ENCODE measurements around the gene NARF. TPM values are rescaled to one million over a fixed set of nuclear protein-coding genes. Genes with fewer than 3 reads are reported as not detected.

The NARF gene
- total RNA-seq, 1 donor from 2014 or later: 64.4 TPM

DNA sequence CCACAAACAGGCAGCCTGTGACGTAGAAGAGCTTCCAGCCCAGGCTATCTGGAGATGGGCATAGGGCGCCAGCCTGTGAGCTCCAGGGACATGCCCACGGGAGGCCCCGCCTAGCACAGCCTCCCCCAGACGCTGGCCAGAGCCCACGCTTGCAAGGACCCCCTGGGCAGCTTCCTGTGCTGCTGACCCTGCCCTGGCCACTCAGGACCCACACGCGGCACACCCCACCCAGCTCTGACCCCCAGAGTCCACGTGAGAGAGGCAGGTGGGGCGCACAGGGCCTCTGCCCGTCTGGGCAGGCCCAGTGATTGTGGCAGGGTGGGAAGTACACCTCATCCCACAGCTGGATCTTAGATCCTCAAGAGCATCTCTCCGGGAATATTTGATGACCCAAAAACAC lies 11.9 kb upstream of the NARF start:
- Mint-ChIP-seq H3K27ac (ENCODE audit: unreplicated experiment) (no peak overlapping the region), H3K4me3 (ENCODE audit: unreplicated experiment) (no peak overlapping the region), H3K36me3 (ENCODE audit: low read depth, unreplicated experiment) (peaks cover 8% of the 10 kb centered on the region), H3K4me1 (ENCODE audit: low read depth, unreplicated experiment) (peaks cover 2% of the 10 kb centered on the region), H3K9me3 (ENCODE audit: unreplicated experiment) (peaks cover 1% of the 10 kb centered on the region), H3K27me3 (ENCODE audit: low read depth, unreplicated experiment) (no peaks in the 10 kb centered on the region)
- peaks cover 19% of the 10 kb centered on the region for H3K79me2 ChIP-seq (ENCODE audit: insufficient read depth, low read length)
- no peak for FAIRE-seq
- no peak for TF ChIP-seq EZH2 (IDR thresholded peaks at IDR 0.05; ENCODE audit: insufficient read depth, low read length)
- TF ChIP-seq, protein P1, sequence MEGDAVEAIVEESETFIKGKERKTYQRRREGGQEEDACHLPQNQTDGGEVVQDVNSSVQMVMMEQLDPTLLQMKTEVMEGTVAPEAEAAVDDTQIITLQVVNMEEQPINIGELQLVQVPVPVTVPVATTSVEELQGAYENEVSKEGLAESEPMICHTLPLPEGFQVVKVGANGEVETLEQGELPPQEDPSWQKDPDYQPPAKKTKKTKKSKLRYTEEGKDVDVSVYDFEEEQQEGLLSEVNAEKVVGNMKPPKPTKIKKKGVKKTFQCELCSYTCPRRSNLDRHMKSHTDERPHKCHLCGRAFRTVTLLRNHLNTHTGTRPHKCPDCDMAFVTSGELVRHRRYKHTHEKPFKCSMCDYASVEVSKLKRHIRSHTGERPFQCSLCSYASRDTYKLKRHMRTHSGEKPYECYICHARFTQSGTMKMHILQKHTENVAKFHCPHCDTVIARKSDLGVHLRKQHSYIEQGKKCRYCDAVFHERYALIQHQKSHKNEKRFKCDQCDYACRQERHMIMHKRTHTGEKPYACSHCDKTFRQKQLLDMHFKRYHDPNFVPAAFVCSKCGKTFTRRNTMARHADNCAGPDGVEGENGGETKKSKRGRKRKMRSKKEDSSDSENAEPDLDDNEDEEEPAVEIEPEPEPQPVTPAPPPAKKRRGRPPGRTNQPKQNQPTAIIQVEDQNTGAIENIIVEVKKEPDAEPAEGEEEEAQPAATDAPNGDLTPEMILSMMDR (IDR thresholded peaks at IDR 0.05; ENCODE audit: insufficient read depth, low read depth, low read length): no peak
- no peaks in the 10 kb centered on the region for H3K36me3 ChIP-seq (ENCODE audit: insufficient read depth, low read length)
- H3K9ac ChIP-seq (ENCODE audit: low read length): no peak overlapping the region
- no peak overlapping the region for H3K4me3 ChIP-seq (ENCODE audit: insufficient read depth, low read depth, low read length)
- H3K27ac ChIP-seq (ENCODE audit: low read depth, low read length): no peak overlapping the region
- no peak overlapping the region for H3K4me2 ChIP-seq (ENCODE audit: low read length)
- H2AFZ ChIP-seq (ENCODE audit: low read depth, low read length): no peak overlapping the region
- H3K9me3 ChIP-seq (ENCODE audit: insufficient read depth, low read depth, low read length): no peaks in the 10 kb centered on the region
- DNase-seq (ENCODE audit: low read depth): no peak
- H3K4me1 ChIP-seq (ENCODE audit: insufficient read depth, low read length): peaks cover 21% of the 10 kb centered on the region
- peaks cover 33% of the 10 kb centered on the region for H4K20me1 ChIP-seq (ENCODE audit: insufficient read depth, low read length)
- no peaks in the 10 kb centered on the region for H3K27me3 ChIP-seq (ENCODE audit: insufficient read depth, low read length)

DNA sequence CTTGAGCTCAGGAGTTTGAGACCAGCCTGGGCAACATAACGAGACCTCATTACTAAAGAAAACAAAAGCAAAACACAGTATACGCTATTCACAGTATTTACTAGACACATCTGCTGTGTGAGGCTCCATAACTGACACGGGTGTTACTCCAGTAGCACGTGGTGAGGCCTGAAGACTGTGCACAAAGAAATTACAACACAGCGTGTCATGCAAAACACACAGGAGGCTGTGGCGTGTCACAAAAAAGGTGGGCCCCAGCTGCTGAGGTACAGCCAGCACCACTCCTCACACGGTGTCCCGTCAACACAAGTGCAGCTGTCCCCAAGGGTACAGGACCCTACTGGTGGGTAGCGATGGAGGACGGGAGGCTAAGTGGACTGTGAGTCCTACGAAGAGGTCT lies 10.7 kb upstream of the NARF start:
- peaks cover 19% of the 10 kb centered on the region for H3K79me2 ChIP-seq (ENCODE audit: insufficient read depth, low read length)
- H3K4me3 Mint-ChIP-seq (ENCODE audit: unreplicated experiment): no peak overlapping the region

More for the DNA sequence above, 10.7 kb upstream of the NARF start:
- Histone ChIP-seq H3K27me3 (ENCODE audit: insufficient read depth, low read length) (no peaks in the 10 kb centered on the region), H3K27ac (ENCODE audit: low read depth, low read length) (no peak overlapping the region), H3K9me3 (ENCODE audit: insufficient read depth, low read depth, low read length) (no peaks in the 10 kb centered on the region), H3K4me1 (ENCODE audit: insufficient read depth, low read length) (peaks cover 21% of the 10 kb centered on the region), H3K36me3 (ENCODE audit: insufficient read depth, low read length) (no peaks in the 10 kb centered on the region), H2AFZ (ENCODE audit: low read depth, low read length) (no peak overlapping the region), H3K4me2 (ENCODE audit: low read length) (no peak overlapping the region), H4K20me1 (ENCODE audit: insufficient read depth, low read length) (peaks cover 26% of the 10 kb centered on the region), H3K4me3 (ENCODE audit: insufficient read depth, low read depth, low read length) (no peak overlapping the region), H3K9ac (ENCODE audit: low read length) (no peak overlapping the region)
- H3K27ac Mint-ChIP-seq (ENCODE audit: unreplicated experiment): no peak overlapping the region
- peaks cover 10% of the 10 kb centered on the region for H3K36me3 Mint-ChIP-seq (ENCODE audit: low read depth, unreplicated experiment)
- no peaks in the 10 kb centered on the region for H3K27me3 Mint-ChIP-seq (ENCODE audit: low read depth, unreplicated experiment)
- H3K4me1 Mint-ChIP-seq (ENCODE audit: low read depth, unreplicated experiment): peaks cover 2% of the 10 kb centered on the region
- no peak for TF ChIP-seq EZH2 (IDR thresholded peaks at IDR 0.05; ENCODE audit: insufficient read depth, low read length)
- TF ChIP-seq, protein P1 (IDR thresholded peaks at IDR 0.05; ENCODE audit: insufficient read depth, low read depth, low read length): no peak
- no peak for DNase-seq (ENCODE audit: low read depth)
- no peak for FAIRE-seq
- H3K9me3 Mint-ChIP-seq (ENCODE audit: unreplicated experiment): peaks cover 1% of the 10 kb centered on the region
